GM12872 (cell line): ENCODE results near the gene NBPF14.
"Not testable (repeated sequence)": the region's sequence is repeated elsewhere in the genome, so short reads cannot be mapped to it uniquely, and the experiment has no call there.

Experiments
- TF ChIP-seq, protein P1 (sequence below): IDR thresholded peaks from 3 replicates; pipeline ENCODE4 v1.5.1; 2011; ENCODE audit warnings: low read depth, mild to moderate bottlenecking, low read length, moderate library complexity; ENCODE audit not compliant: insufficient read depth

Gene NBPF14, protein sequence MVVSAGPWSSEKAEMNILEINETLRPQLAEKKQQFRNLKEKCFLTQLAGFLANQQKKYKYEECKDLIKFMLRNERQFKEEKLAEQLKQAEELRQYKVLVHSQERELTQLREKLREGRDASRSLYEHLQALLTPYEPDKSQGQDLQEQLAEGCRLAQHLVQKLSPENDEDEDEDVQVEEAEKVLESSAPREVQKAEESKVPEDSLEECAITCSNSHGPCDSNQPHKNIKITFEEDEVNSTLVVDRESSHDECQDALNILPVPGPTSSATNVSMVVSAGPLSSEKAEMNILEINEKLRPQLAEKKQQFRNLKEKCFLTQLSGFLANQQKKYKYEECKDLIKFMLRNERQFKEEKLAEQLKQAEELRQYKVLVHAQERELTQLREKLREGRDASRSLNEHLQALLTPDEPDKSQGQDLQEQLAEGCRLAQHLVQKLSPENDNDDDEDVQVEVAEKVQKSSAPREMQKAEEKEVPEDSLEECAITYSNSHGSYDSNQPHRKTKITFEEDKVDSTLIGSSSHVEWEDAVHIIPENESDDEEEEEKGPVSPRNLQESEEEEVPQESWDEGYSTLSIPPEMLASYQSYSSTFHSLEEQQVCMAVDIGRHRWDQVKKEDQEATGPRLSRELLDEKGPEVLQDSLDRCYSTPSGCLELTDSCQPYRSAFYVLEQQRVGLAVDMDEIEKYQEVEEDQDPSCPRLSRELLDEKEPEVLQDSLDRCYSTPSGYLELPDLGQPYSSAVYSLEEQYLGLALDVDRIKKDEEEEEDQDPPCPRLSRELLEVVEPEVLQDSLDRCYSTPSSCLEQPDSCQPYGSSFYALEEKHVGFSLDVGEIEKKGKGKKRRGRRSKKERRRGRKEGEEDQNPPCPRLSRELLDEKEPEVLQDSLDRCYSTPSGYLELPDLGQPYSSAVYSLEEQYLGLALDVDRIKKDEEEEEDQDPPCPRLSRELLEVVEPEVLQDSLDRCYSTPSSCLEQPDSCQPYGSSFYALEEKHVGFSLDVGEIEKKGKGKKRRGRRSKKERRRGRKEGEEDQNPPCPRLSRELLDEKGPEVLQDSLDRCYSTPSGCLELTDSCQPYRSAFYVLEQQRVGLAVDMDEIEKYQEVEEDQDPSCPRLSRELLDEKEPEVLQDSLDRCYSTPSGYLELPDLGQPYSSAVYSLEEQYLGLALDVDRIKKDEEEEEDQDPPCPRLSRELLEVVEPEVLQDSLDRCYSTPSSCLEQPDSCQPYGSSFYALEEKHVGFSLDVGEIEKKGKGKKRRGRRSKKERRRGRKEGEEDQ (N-terminal part only)

DNA sequence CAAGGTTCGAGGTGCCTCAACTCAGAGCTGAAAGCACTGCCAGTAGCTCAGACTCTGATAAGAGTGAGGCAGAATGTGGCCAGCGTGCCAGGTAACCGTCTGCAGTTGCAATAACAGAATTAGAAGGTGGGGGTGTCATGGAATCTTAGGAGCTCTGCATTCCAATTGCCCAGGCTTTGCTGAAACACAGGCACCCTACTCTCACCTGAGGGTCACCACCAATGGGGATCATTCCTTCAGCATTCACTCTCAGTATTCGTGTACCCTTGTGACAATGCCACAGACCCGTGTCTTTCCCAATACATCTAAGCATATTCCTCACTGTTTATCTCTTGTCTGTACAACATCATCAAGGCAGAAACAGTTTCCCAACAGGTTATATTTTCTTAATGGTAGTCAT, at the start of gene NBPF14:
TSS of gene NBPF14 (minus strand) at position 101 of the 400 bp plus-strand sequence. CDS start 294 bp downstream, outside the sequence.
- TF ChIP-seq, protein P1, sequence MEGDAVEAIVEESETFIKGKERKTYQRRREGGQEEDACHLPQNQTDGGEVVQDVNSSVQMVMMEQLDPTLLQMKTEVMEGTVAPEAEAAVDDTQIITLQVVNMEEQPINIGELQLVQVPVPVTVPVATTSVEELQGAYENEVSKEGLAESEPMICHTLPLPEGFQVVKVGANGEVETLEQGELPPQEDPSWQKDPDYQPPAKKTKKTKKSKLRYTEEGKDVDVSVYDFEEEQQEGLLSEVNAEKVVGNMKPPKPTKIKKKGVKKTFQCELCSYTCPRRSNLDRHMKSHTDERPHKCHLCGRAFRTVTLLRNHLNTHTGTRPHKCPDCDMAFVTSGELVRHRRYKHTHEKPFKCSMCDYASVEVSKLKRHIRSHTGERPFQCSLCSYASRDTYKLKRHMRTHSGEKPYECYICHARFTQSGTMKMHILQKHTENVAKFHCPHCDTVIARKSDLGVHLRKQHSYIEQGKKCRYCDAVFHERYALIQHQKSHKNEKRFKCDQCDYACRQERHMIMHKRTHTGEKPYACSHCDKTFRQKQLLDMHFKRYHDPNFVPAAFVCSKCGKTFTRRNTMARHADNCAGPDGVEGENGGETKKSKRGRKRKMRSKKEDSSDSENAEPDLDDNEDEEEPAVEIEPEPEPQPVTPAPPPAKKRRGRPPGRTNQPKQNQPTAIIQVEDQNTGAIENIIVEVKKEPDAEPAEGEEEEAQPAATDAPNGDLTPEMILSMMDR: not testable (repeated sequence)

DNA sequence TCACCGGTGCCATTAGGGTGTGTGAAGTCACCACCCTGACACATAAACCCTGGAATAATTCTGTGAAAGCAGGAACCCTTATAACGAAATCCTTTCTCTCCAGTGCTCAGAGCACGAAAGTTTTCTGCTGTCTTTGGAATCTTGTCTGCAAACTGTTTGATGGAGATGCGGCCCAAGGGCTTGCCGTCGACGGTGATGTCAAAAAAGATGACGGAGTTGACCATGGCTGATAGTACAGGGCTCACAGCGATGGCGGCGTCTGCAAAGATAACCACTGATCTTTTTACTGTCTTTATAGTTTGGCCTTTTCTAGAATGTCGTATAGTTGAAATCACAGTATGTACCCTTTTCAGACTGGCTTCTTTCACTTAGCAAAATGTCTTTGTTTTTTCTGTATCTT, 112.8 kb downstream of the NBPF14 start, which contains the start of gene PPIAL4G:
TSS of gene PPIAL4G (minus strand) at position 274 of the 400 bp plus-strand sequence. CDS start at position 224, 50 bp downstream.
- TF ChIP-seq, protein P1: not testable (repeated sequence)
